ENCODE results near the gene HAGH.

HAGH gene

GRCh38 chr16:1786242-1787055, 40.2 kb downstream of the HAGH start:
- no peak overlapping the region for H3K4me3 ChIP-seq (ENCODE audit: low read depth, low read length)
- peaks cover 11 to 60% of the 10 kb centered on the region in 2 experiments; a peak in 2 of 3 replicates for H3K36me3 ChIP-seq (ENCODE audit: control insufficient read depth in 2 of 2, insufficient read depth in 1 of 2, low read length in 2 of 2)
- 0 out of 2 replicates have a peak, but pooled peaks cover 2% of the 10 kb centered on the region for H3K4me1 ChIP-seq (ENCODE audit: control insufficient read depth, insufficient read depth, low read length)
- POLR2A ChIA-PET = no interaction called here
- CTCF ChIA-PET = no interaction called here
- H3K27ac ChIP-seq (ENCODE audit: extremely low read depth, low read depth, low read length) = no peak overlapping the region
- TF ChIP-seq ZNF692 (tag by site-specific recombination; IDR thresholded peaks at IDR 0.05) = no peak
- peak; percentile 63; the same call in 1 of the 2 replicates for TF ChIP-seq HIC1 (tag by site-specific recombination; IDR thresholded peaks at IDR 0.05)
- H3K9me3 ChIP-seq (ENCODE audit: control insufficient read depth, insufficient read depth, low read depth, low read length) = no peaks in the 10 kb centered on the region

- Histone ChIP-seq H3K4me1 (ENCODE audit: control insufficient read depth, insufficient read depth, low read length) (peaks cover 6% of the 10 kb centered on the region), H3K4me3 (ENCODE audit: low read depth, low read length) (no peak overlapping the region), H3K27ac (ENCODE audit: extremely low read depth, low read depth, low read length) (no peak overlapping the region), H3K9me3 (ENCODE audit: control insufficient read depth, insufficient read depth, low read depth, low read length) (no peaks in the 10 kb centered on the region), H3K36me3 (ENCODE audit: control insufficient read depth in 2 of 2, insufficient read depth in 1 of 2, low read length in 2 of 2) (peaks cover 12 to 58% of the 10 kb centered on the region in 2 experiments; a peak in 2 of 3 replicates)
- CTCF ChIA-PET = no interaction called here
- POLR2A ChIA-PET = no interaction called here
- TF ChIP-seq ZNF600 (tag by site-specific recombination; IDR thresholded peaks at IDR 0.05) = peak; percentile 23; the same call in 1 of the 2 replicates
- TF ChIP-seq ZNF571 (tag by site-specific recombination; IDR thresholded peaks at IDR 0.05) = no peak
Measured at GRCh38 chr16:1785846-1786170, 40.8 kb downstream of the HAGH start.

- Histone ChIP-seq H3K4me1 (ENCODE audit: control insufficient read depth, insufficient read depth, low read length) (peaks cover 6% of the 10 kb centered on the region), H3K27ac (ENCODE audit: extremely low read depth, low read depth, low read length) (no peak overlapping the region), H3K9me3 (ENCODE audit: control insufficient read depth, insufficient read depth, low read depth, low read length) (no peaks in the 10 kb centered on the region), H3K4me3 (ENCODE audit: low read depth, low read length) (no peak overlapping the region), H3K36me3 (ENCODE audit: control insufficient read depth in 2 of 2, insufficient read depth in 1 of 2, low read length in 2 of 2) (peaks cover 15 to 61% of the 10 kb centered on the region in 2 experiments; a peak in 2 of 3 replicates)
- CTCF ChIA-PET = interaction anchor here (0.6 kb wide), 1 partner anchor 11 kb away, joined by 3 read pairs; no protein-coding TSS in a partner anchor
- TF ChIP-seq ZNF777 (tag by site-specific recombination; IDR thresholded peaks at IDR 0.05; ENCODE audit: borderline replicate concordance) (no peak), ZNF223 (tag by site-specific recombination; IDR thresholded peaks at IDR 0.05) (no peak), ZNF660 (tag by site-specific recombination; IDR thresholded peaks at IDR 0.05) (no peak), ZNF768 (tag by site-specific recombination; IDR thresholded peaks at IDR 0.05) (no peak), ZXDB (tag by site-specific recombination; IDR thresholded peaks at IDR 0.05) (no peak), ZNF561 (tag by site-specific recombination; IDR thresholded peaks at IDR 0.05; ENCODE audit: borderline replicate concordance) (no peak), ZNF155 (tag by site-specific recombination; IDR thresholded peaks at IDR 0.05) (no peak), ZNF248 (tag by site-specific recombination; IDR thresholded peaks at IDR 0.05) (no peak), INSM2 (tag by site-specific recombination; IDR thresholded peaks at IDR 0.05) (no peak), ZNF76 (tag by site-specific recombination; IDR thresholded peaks at IDR 0.05; ENCODE audit: borderline replicate concordance, low read depth) (no peak), OSR2 (tag by site-specific recombination; IDR thresholded peaks at IDR 0.05) (no peak), ZNF19 (tag by site-specific recombination; IDR thresholded peaks at IDR 0.05; ENCODE audit: low read depth) (no peak), ZNF202 (tag by site-specific recombination; IDR thresholded peaks at IDR 0.05; ENCODE audit: borderline replicate concordance) (no peak), ZNF366 (tag by site-specific recombination; conservative IDR thresholded peaks at IDR 0.05) (no peak), ZNF830 (tag by site-specific recombination; IDR thresholded peaks at IDR 0.05; ENCODE audit: low read depth) (no peak), ZNF571 (tag by site-specific recombination; IDR thresholded peaks at IDR 0.05) (no peak), ZNF501 (tag by site-specific recombination; IDR thresholded peaks at IDR 0.05) (no peak), AEBP2 (tag by site-specific recombination; IDR thresholded peaks at IDR 0.05; ENCODE audit: borderline replicate concordance) (no peak)
- POLR2A ChIA-PET = no interaction called here
Measured at GRCh38 chr16:1784977-1785845, 41.4 kb downstream of the HAGH start.

Measured in HEK293 (cell line).